CD4-positive, CD25-positive, alpha-beta regulatory T cell (primary cell): ENCODE results near the gene GAMT. TPM values are rescaled to one million over a fixed set of nuclear protein-coding genes. Genes with fewer than 3 reads are reported as not detected.

Source experiments
- ATAC-seq, 2 donors: fragments of 150-1000 bp; cut with Tn5 transposase; one replicate each; pipeline ENCODE4 v1.10.0; 2021; ENCODE audit warnings: low read depth in 2 of 2, moderate number of reproducible peaks in 2 of 2, moderate library complexity in 1 of 2
- DNase-seq, 3 donors: peaks; one replicate each; pipeline versions ENCODE4 v3.0.0 to v3.0.0-alpha.2; 2012 to 2022; ENCODE audit warnings: mixed read lengths in 1 of 3
- H3K27ac ChIP-seq: one replicate; pipeline ENCODE4 v1.7.0; 2013; ENCODE audit warnings: mild to moderate bottlenecking, low read length; ENCODE audit not compliant: insufficient read depth, poor library complexity, severe bottlenecking
- H3K27me3 ChIP-seq: one replicate; pipeline ENCODE4 v1.7.0; 2013; ENCODE audit warnings: low read length; ENCODE audit not compliant: control insufficient read depth, insufficient read depth
- H3K36me3 ChIP-seq: one replicate; pipeline ENCODE4 v1.7.0; 2013; ENCODE audit warnings: mild to moderate bottlenecking, low read length, moderate library complexity; ENCODE audit not compliant: control insufficient read depth, insufficient read depth
- H3K4me1 ChIP-seq: 2 replicates; pipeline ENCODE4 v1.7.0; 2013; ENCODE audit warnings: mild to moderate bottlenecking, low read length; ENCODE audit not compliant: insufficient read depth, control insufficient read depth, poor library complexity, severe bottlenecking
- H3K4me3 ChIP-seq: one replicate; pipeline ENCODE4 v1.7.0; 2013; ENCODE audit warnings: low read depth, mild to moderate bottlenecking, low read length, moderate library complexity
- H3K9me3 ChIP-seq, 2 experiments: 1 replicate in 1 of 2; 2 replicates in 1 of 2; pipeline ENCODE4 v1.7.0; 2013; ENCODE audit warnings: low read length in 2 of 2, mild to moderate bottlenecking in 1 of 2, moderate library complexity in 1 of 2; ENCODE audit not compliant: control insufficient read depth in 2 of 2
- H3K27ac Mint-ChIP-seq, 3 donors: one replicate each; pipeline ENCODE4 v1.8.0; 2020 to 2022; ENCODE audit warnings: mild to moderate bottlenecking in 3 of 3, mixed read lengths in 3 of 3, moderate library complexity in 2 of 3
- H3K27me3 Mint-ChIP-seq: one replicate; pipeline ENCODE4 v1.8.0; 2022; ENCODE audit warnings: mild to moderate bottlenecking, mixed read lengths
- H3K36me3 Mint-ChIP-seq: one replicate; pipeline ENCODE4 v1.8.0; 2020; ENCODE audit warnings: mixed read lengths
- H3K4me1 Mint-ChIP-seq, 4 donors: one replicate each; pipeline ENCODE4 v1.8.0; 2020 to 2022; ENCODE audit warnings: mixed read lengths in 4 of 4, mild to moderate bottlenecking in 1 of 4
- H3K4me3 Mint-ChIP-seq, 4 donors: one replicate each; pipeline ENCODE4 v1.8.0; 2020 to 2022; ENCODE audit warnings: mild to moderate bottlenecking in 4 of 4, mixed read lengths in 4 of 4, moderate library complexity in 3 of 4
- H3K9me3 Mint-ChIP-seq, 7 donors: one replicate each; pipeline ENCODE4 v1.8.0; 2020 to 2022; ENCODE audit warnings: mixed read lengths in 7 of 7, mild to moderate bottlenecking in 3 of 7, moderate library complexity in 2 of 7
- polyA plus RNA-seq, 4 donors: library from polyadenylated mRNA; unstranded; fragments of 300-500 nt; fragmentation: Illumina TruSeq; gene quantifications; one replicate each; pipeline ENCODE4 v1.2.3, GENCODE V29; 2021
- total RNA-seq: library from RNA; stranded (reverse); gene quantifications from one replicate; pipeline ENCODE4 v1.2.3, GENCODE V29; 2022

GAMT gene
- total and polyA plus RNA-seq, 5 donors from 2014 or later = 6.7 to 20.2 (median 12.9) TPM

- Mint-ChIP-seq H3K27me3 (no peaks in the 10 kb centered on the region), H3K9me3 (no peaks in the 10 kb centered on the region), H3K36me3 (peaks cover 8% of the 10 kb centered on the region), H3K4me3 (no peak overlapping the region), H3K27ac (no peak overlapping the region), H3K4me1 (peaks cover 7 to 28% (median 10%) of the 10 kb centered on the region in 4 donors)
- DNase-seq = no peak
- no peak overlapping the region for H3K27ac ChIP-seq
- H3K36me3 ChIP-seq = peaks cover 10% of the 10 kb centered on the region
- H3K27me3 ChIP-seq = no peaks in the 10 kb centered on the region
- ATAC-seq = no peak
- H3K4me1 ChIP-seq = peaks cover 17% of the 10 kb centered on the region
- H3K4me3 ChIP-seq = no peak overlapping the region
- H3K9me3 ChIP-seq = no peaks in the 10 kb centered on the region
Measured at GRCh38 chr19:1365319-1366269, 35.7 kb downstream of the GAMT start.

DNA sequence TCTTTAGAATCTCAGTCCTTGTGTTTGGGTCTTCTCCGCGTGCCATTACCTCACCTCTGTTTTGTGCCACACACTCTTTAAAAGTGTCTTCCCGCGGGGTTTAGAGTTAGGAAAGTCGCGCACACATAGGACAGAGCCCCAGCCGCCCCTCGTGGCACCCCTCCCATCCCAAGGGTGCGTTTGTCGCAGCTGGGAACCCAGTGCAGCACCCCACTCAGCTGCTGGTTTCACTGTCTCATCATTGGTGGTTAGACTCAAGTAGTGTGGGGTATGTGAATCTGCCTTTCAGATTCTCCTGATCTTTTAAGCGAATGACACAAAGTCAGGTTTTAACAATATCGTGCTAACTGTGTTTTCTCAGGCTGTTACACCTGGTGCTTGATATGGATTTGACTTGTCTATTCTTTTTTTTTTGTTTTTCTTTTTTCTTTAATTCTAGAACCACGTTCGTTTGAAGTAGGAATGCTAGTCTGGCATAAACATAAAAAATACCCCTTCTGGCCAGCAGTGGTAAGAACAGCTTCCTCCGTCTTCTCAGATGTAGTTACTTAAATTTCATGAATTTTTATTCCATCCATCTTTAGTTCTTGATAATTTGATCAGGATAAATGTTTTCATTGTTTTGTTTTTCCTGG lies 37.2 kb downstream of the GAMT start:
- no peak overlapping the region for H3K4me3 ChIP-seq
- peaks cover 15% of the 10 kb centered on the region for H3K36me3 Mint-ChIP-seq
- H3K27me3 ChIP-seq = no peaks in the 10 kb centered on the region
- peaks cover 15% of the 10 kb centered on the region for H3K36me3 ChIP-seq
- DNase-seq (peak in 1 of 3 donors; percentile 35), ATAC-seq (no peak)
- H3K4me1 Mint-ChIP-seq = peaks cover 7 to 30% (median 10%) of the 10 kb centered on the region in 4 donors
- no peaks in the 10 kb centered on the region for H3K9me3 Mint-ChIP-seq
- peak overlapping the region in 2 of 3 donors; percentile 18 to 67 for H3K27ac Mint-ChIP-seq
- peaks cover 17% of the 10 kb centered on the region for H3K4me1 ChIP-seq
- H3K27ac ChIP-seq = no peak overlapping the region
- peak overlapping the region in 3 of 4 donors; percentile 15 to 67 (median 52) for H3K4me3 Mint-ChIP-seq
- H3K27me3 Mint-ChIP-seq = no peaks in the 10 kb centered on the region
- H3K9me3 ChIP-seq = no peaks in the 10 kb centered on the region

- peaks cover 7 to 30% (median 10%) of the 10 kb centered on the region in 4 donors for H3K4me1 Mint-ChIP-seq
- H3K36me3 ChIP-seq = peaks cover 21% of the 10 kb centered on the region
- H3K27ac Mint-ChIP-seq = peak overlapping the region in 2 of 3 donors; percentile 43 to 67
- peaks cover 15% of the 10 kb centered on the region for H3K36me3 Mint-ChIP-seq
- DNase-seq (peak in 1 of 3 donors; percentile 49), ATAC-seq (peak; percentile 42 to 70)
- no peak overlapping the region for H3K27ac ChIP-seq
- peaks cover 17% of the 10 kb centered on the region for H3K4me1 ChIP-seq
- no peaks in the 10 kb centered on the region for H3K27me3 ChIP-seq
- peak overlapping the region in 3 of 4 donors; percentile 52 to 67 (median 61) for H3K4me3 Mint-ChIP-seq
- H3K27me3 Mint-ChIP-seq = no peaks in the 10 kb centered on the region
- H3K9me3 Mint-ChIP-seq = no peaks in the 10 kb centered on the region
- H3K9me3 ChIP-seq = no peaks in the 10 kb centered on the region
- no peak overlapping the region for H3K4me3 ChIP-seq
Measured at GRCh38 chr19:1363599-1363998, 37.7 kb downstream of the GAMT start.

- H3K9me3 ChIP-seq = no peaks in the 10 kb centered on the region
- H3K27ac ChIP-seq = no peak overlapping the region
- DNase-seq (no peak), ATAC-seq (no peak)
- no peak overlapping the region for H3K4me3 ChIP-seq
- Mint-ChIP-seq H3K4me3 (peak overlapping the region in 3 of 4 donors; percentile 44 to 67 (median 61)), H3K27me3 (no peaks in the 10 kb centered on the region), H3K27ac (peak overlapping the region in 2 of 3 donors; percentile 67 to 71), H3K36me3 (peaks cover 22% of the 10 kb centered on the region), H3K9me3 (no peaks in the 10 kb centered on the region), H3K4me1 (peaks cover 7 to 30% (median 10%) of the 10 kb centered on the region in 4 donors)
- no peaks in the 10 kb centered on the region for H3K27me3 ChIP-seq
- peaks cover 17% of the 10 kb centered on the region for H3K4me1 ChIP-seq
- H3K36me3 ChIP-seq = peaks cover 27% of the 10 kb centered on the region
Measured at GRCh38 chr19:1362387-1363257, 38.7 kb downstream of the GAMT start.

GRCh38 chr19:1361601-1362386 lies 39.5 kb downstream of the GAMT start:
- H3K36me3 ChIP-seq = peaks cover 29% of the 10 kb centered on the region
- H3K27me3 Mint-ChIP-seq = no peaks in the 10 kb centered on the region
- H3K9me3 ChIP-seq = no peaks in the 10 kb centered on the region
- DNase-seq (no peak), ATAC-seq (no peak)
- no peaks in the 10 kb centered on the region for H3K9me3 Mint-ChIP-seq
- no peak overlapping the region for H3K4me3 ChIP-seq
- H3K4me3 Mint-ChIP-seq = peak overlapping the region in 1 of 4 donors; percentile 44
- H3K27ac Mint-ChIP-seq = no peak overlapping the region
- no peaks in the 10 kb centered on the region for H3K27me3 ChIP-seq
- peaks cover 17% of the 10 kb centered on the region for H3K4me1 ChIP-seq
- H3K27ac ChIP-seq = no peak overlapping the region
- peaks cover 30% of the 10 kb centered on the region for H3K36me3 Mint-ChIP-seq
- H3K4me1 Mint-ChIP-seq = peaks cover 10 to 34% (median 14%) of the 10 kb centered on the region in 4 donors

- peaks cover 30% of the 10 kb centered on the region for H3K36me3 Mint-ChIP-seq
- no peaks in the 10 kb centered on the region for H3K27me3 Mint-ChIP-seq
Measured at GRCh38 chr19:1360818-1361461, 40.4 kb downstream of the GAMT start.

More at GRCh38 chr19:1360818-1361461, 40.4 kb downstream of the GAMT start:
- Mint-ChIP-seq H3K9me3 (no peaks in the 10 kb centered on the region), H3K27ac (no peak overlapping the region), H3K4me3 (no peak overlapping the region), H3K4me1 (peaks cover 11 to 39% (median 19%) of the 10 kb centered on the region in 4 donors)
- ATAC-seq (no peak), DNase-seq (no peak)
- Histone ChIP-seq H3K9me3 (no peaks in the 10 kb centered on the region), H3K27ac (no peak overlapping the region), H3K4me3 (no peak overlapping the region), H3K36me3 (peaks cover 29% of the 10 kb centered on the region), H3K27me3 (no peaks in the 10 kb centered on the region), H3K4me1 (peaks cover 20% of the 10 kb centered on the region)
